B cell (primary cell): Measurements from ENCODE around the gene NAA10. TPM values are rescaled to one million over a fixed set of nuclear protein-coding genes. Genes with fewer than 3 reads are reported as not detected.

ENCODE experiments used
- ATAC-seq: fragments of 200-7000 bp; cut with Tn5 transposase; one replicate; pipeline ENCODE4 v1.10.0; 2021; ENCODE audit warnings: low read depth, mild to moderate bottlenecking, moderate number of reproducible peaks, moderate library complexity
- CTCF ChIA-PET: fragments of 350-600 bp; sonication (Branson Sonifier 250); formaldehyde crosslinking; loops from one replicate; lab custom pipeline; 2021; ENCODE audit warnings: antibody characterized with exemption, inconsistent platforms; lab: Charles Lee
- POLR2A ChIA-PET: fragments of 350-600 bp; sonication (Branson Sonifier 250); formaldehyde crosslinking; loops from one replicate; lab custom pipeline; 2021; ENCODE audit warnings: antibody characterized with exemption; lab: Charles Lee
- DNase-seq: peaks from one replicate; pipeline ENCODE4 v3.0.0; 2013
- H2AFZ ChIP-seq: 2 replicates; pipeline ENCODE4 v1.6.1; 2012; ENCODE audit warnings: mild to moderate bottlenecking, low read depth, low read length; ENCODE audit not compliant: insufficient read depth, poor library complexity, severe bottlenecking
- H3K27ac ChIP-seq, 2 donors: 1 replicate in 1 of 2; 2 replicates in 1 of 2; pipeline ENCODE4 v1.5.1; 2012 to 2013; ENCODE audit warnings: low read length in 2 of 2, mild to moderate bottlenecking in 2 of 2, moderate library complexity in 1 of 2
- H3K27me3 ChIP-seq, 4 experiments: fragments of 200-600 bp in 1 of 4; sonication (generic) in 1 of 4; replicated peaks in 1 of 4; 1 replicate in 2 of 4; 2 replicates in 2 of 4; pipeline versions ENCODE4 v1.6.1 to v1.7.0; 2013 to 2016; ENCODE audit warnings: low read length in 3 of 4, mild to moderate bottlenecking in 2 of 4, mixed read lengths in 1 of 4, moderate library complexity in 1 of 4; ENCODE audit not compliant: insufficient read depth in 4 of 4, control insufficient read depth in 3 of 4; ENCODE audit errors: control extremely low read depth in 1 of 4
- H3K36me3 ChIP-seq, 2 experiments: replicated peaks in 1 of 2; 1 replicate in 1 of 2; 2 replicates in 1 of 2; pipeline versions ENCODE4 v1.6.1 to v1.7.1; 2013; ENCODE audit warnings: low read length in 1 of 2; ENCODE audit not compliant: insufficient read depth in 2 of 2, control insufficient read depth in 1 of 2; ENCODE audit errors: control extremely low read depth in 1 of 2, extremely low read depth in 1 of 2
- H3K4me1 ChIP-seq, 2 donors: fragments of 200-600 bp in 1 of 2; sonication (generic) in 1 of 2; 1 replicate in 1 of 2; 2 replicates in 1 of 2; pipeline versions ENCODE4 v1.5.1 to v1.6.1; 2013 to 2017; ENCODE audit warnings: low read length in 2 of 2; ENCODE audit not compliant: control insufficient read depth in 2 of 2, insufficient read depth in 2 of 2
- H3K4me2 ChIP-seq: replicated peaks from 2 replicates; pipeline ENCODE3; 2012; ENCODE audit warnings: mild to moderate bottlenecking, low read depth, low read length; ENCODE audit not compliant: poor library complexity, severe bottlenecking
- H3K4me3 ChIP-seq, 5 experiments: fragments of 200-600 bp in 1 of 5; sonication (generic) in 1 of 5; 1 replicate in 3 of 5; 2 replicates in 2 of 5; pipeline versions ENCODE4 v1.5.1 to v1.7.0; 2011 to 2016; ENCODE audit warnings: low read length in 4 of 5, mild to moderate bottlenecking in 4 of 5, low read depth in 2 of 5, control low read depth in 1 of 5, moderate library complexity in 1 of 5; ENCODE audit not compliant: insufficient read depth in 1 of 5; ENCODE audit errors: control extremely low read depth in 1 of 5, extremely low read depth in 1 of 5
- H3K79me2 ChIP-seq: fragments of 200-600 bp; sonication (generic); one replicate; pipeline ENCODE4 v1.6.0; 2016; ENCODE audit warnings: low read length; ENCODE audit not compliant: control insufficient read depth, insufficient read depth
- H3K9ac ChIP-seq: fragments of 200-600 bp; sonication (generic); 2 replicates; pipeline ENCODE4 v1.6.1; 2017; ENCODE audit warnings: mild to moderate bottlenecking, low read length, moderate library complexity
- H3K9me3 ChIP-seq, 3 donors: one replicate each; pipeline versions ENCODE4 v1.6.1 to v1.7.1; 2013; ENCODE audit warnings: low read length in 2 of 3; ENCODE audit not compliant: control insufficient read depth in 2 of 3, insufficient read depth in 1 of 3; ENCODE audit errors: control extremely low read depth in 1 of 3
- H4K20me1 ChIP-seq: 2 replicates; pipeline ENCODE4 v1.6.0; 2012; ENCODE audit warnings: mild to moderate bottlenecking, low read length; ENCODE audit not compliant: insufficient read depth, control insufficient read depth, poor library complexity, severe bottlenecking
- H3K27ac Mint-ChIP-seq: one replicate; pipeline ENCODE4 v1.8.0; 2021; ENCODE audit warnings: mixed read lengths
- H3K27me3 Mint-ChIP-seq: one replicate; pipeline ENCODE4 v1.8.0; 2021; ENCODE audit warnings: mixed read lengths
- H3K4me1 Mint-ChIP-seq: one replicate; pipeline ENCODE4 v1.8.0; 2021; ENCODE audit warnings: mixed read lengths
- H3K4me3 Mint-ChIP-seq: one replicate; pipeline ENCODE4 v1.8.0; 2021; ENCODE audit warnings: mixed read lengths
- H3K9me3 Mint-ChIP-seq: one replicate; pipeline ENCODE4 v1.8.0; 2022; ENCODE audit warnings: mixed read lengths; ENCODE audit not compliant: insufficient read depth
- CTCF ChIP-seq: fragments of 200-600 bp; IDR thresholded peaks from one replicate; pipeline ENCODE4 v1.8.0; 2022; ENCODE audit warnings: antibody characterized with exemption, mild to moderate bottlenecking
- EZH2 ChIP-seq: IDR thresholded peaks from 2 replicates; pipeline ENCODE4 v1.6.1; 2012; ENCODE audit warnings: borderline replicate concordance, low read depth, mild to moderate bottlenecking, moderate library complexity, low read length; ENCODE audit not compliant: insufficient read depth, poor library complexity, severe bottlenecking
- WGBS: methylation state at CpG from one replicate; pipeline ENCODE4 v1.1.5; 2013; ENCODE audit warnings: missing lambda C conversion rate; ENCODE audit not compliant: insufficient coverage; 5-methylcytosine and 5-hydroxymethylcytosine counted together
- intact Hi-C: fragments of 100-400 bp; cut with micrococcal nuclease; formaldehyde crosslinking; loops from one replicate; pipeline ENCODE4 v1.10.0; 2022
- polyA plus RNA-seq: library from polyadenylated mRNA; depleted of rRNA; stranded (reverse); fragments of >200 nt; gene quantifications from 2 replicates; pipeline ENCODE4 v1.2.3, GENCODE V29; 2012
- total RNA-seq, 2 donors: library from RNA; stranded (reverse); fragments of 120-200 nt in 1 of 2; gene quantifications; 1 replicate in 1 of 2; 2 replicates in 1 of 2; pipeline versions ENCODE4 v1.2.3 to v1.2.4, GENCODE V29; 2013 to 2022

The NAA10 gene
- total and polyA plus RNA-seq, 2 donors (not counting 1 experiment from before 2014, with no cell fraction given) = 78.3 to 102 TPM

DNA sequence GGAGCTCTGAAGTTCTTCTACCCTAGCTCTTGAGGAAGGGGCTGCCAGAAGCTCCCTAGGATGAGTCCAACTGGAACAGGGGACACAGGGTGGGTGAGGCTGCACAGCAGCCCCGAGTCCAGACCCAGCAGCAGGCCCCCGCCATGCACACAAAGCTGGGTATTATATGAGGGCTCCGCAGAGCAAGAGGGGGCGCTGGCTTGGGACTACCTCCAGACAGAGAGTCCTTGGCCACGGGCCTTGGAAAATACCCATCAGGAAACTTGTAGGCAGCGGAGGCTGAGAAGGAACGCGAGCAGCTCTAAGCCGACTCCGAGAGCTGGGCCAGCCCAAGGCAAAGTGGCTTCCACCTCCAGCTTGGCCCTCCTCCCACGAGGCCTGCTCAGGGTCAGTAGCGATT lies 28.7 kb upstream of the NAA10 start:
- intact Hi-C loops = loop anchor here (10.0 kb wide), 1 partner anchor 1019 kb away; no protein-coding TSS in a partner anchor
- Histone ChIP-seq H3K4me2 (no peak overlapping the region), H3K79me2 (peaks cover 83% of the 10 kb centered on the region), H3K36me3 (peaks cover 0 to 61% of the 10 kb centered on the region in 2 experiments), H4K20me1 (peaks cover 65% of the 10 kb centered on the region), H3K4me1 (peaks cover 30 to 39% of the 10 kb centered on the region in 2 donors), H3K4me3 (no peak overlapping the region), H3K27ac (no peak overlapping the region), H3K27me3 (no peaks in the 10 kb centered on the region), H3K9ac (no peak overlapping the region), H2AFZ (no peak overlapping the region), H3K9me3 (no peaks in the 10 kb centered on the region)
- no peak for DNase-seq
- H3K4me1 Mint-ChIP-seq = peaks cover 28% of the 10 kb centered on the region
- POLR2A ChIA-PET = no interaction called here
- no peaks in the 10 kb centered on the region for H3K9me3 Mint-ChIP-seq
- H3K4me3 Mint-ChIP-seq = no peak overlapping the region
- no peak for ATAC-seq
- 100% methylated on average over 6 of the region's 12 CpGs for WGBS
- H3K27ac Mint-ChIP-seq = no peak overlapping the region
- no peaks in the 10 kb centered on the region for H3K27me3 Mint-ChIP-seq
- CTCF ChIA-PET = no interaction called here
- TF ChIP-seq EZH2 (no peak), CTCF (no peak)

DNA sequence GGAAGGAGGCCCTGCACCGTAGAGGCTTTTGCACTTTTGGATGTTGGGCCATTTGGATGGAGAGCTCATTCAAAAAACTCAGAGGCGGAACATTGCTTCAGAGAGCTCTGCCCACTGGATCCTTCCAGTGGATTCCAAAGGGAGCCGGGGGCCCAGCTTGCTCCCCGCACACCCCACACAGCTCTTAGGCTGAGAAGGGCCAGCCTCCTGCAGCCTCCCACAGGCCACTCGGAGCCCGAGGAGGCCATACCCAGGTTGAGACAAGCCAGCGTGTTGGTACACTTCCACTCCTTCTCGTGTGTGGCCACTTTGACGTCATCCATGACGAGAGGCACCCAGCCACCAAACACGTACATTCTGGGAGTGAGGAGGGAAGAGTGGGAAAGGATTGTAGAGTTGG lies 26.5 kb upstream of the NAA10 start:
- Histone ChIP-seq H3K27ac (no peak overlapping the region), H3K4me3 (no peak overlapping the region), H3K27me3 (no peaks in the 10 kb centered on the region), H3K79me2 (peaks cover 61% of the 10 kb centered on the region), H3K9ac (no peak overlapping the region), H3K4me1 (peaks cover 9 to 17% of the 10 kb centered on the region in 2 donors), H3K9me3 (no peaks in the 10 kb centered on the region), H4K20me1 (peaks cover 44% of the 10 kb centered on the region), H3K36me3 (peaks cover 0 to 67% of the 10 kb centered on the region in 2 experiments), H2AFZ (no peak overlapping the region), H3K4me2 (no peak overlapping the region)
- no peak for ATAC-seq
- TF ChIP-seq EZH2 = no peak
- TF ChIP-seq CTCF = no peak
- ChIA-PET CTCF (interaction anchor here (1.5 kb wide), 1 partner anchor 53 kb away, joined by 3 read pairs; no protein-coding TSS in a partner anchor), POLR2A (no interaction called here)
- no peak for DNase-seq
- intact Hi-C loops = loop anchor here (10.0 kb wide), 1 partner anchor 1016 kb away; no protein-coding TSS in a partner anchor
- Mint-ChIP-seq H3K27ac (no peak overlapping the region), H3K9me3 (no peaks in the 10 kb centered on the region), H3K27me3 (no peaks in the 10 kb centered on the region), H3K4me1 (peaks cover 10% of the 10 kb centered on the region), H3K4me3 (no peak overlapping the region)
- WGBS = 100% methylated on average over 3 of the region's 11 CpGs
